RWPE2 (cell line): ENCODE measurements around the gene SERPINA9.
A peak's percentile ranks its signal among the peaks of the same experiment; 100 is the strongest.

Experiments
- ATAC-seq: fragments of 200-7000 bp; cut with Tn5 transposase; 3 replicates; pipeline ENCODE4 v1.9.1; 2021; ENCODE audit warnings: low read depth
- DNase-seq: peaks from one replicate; pipeline ENCODE4 v3.0.0-alpha.2; 2020; ENCODE audit warnings: low spot score
- H3K27ac ChIP-seq: fragments of 450-650 bp; 2 replicates; pipeline ENCODE4 v1.5.1; 2017; ENCODE audit warnings: mild to moderate bottlenecking; ENCODE audit not compliant: poor library complexity, severe bottlenecking
- H3K27me3 ChIP-seq: fragments of 250-450 bp; sonication (Bioruptor Pico); 2 replicates; pipeline ENCODE4 v1.5.1; 2021; ENCODE audit warnings: mild to moderate bottlenecking, moderate library complexity; ENCODE audit not compliant: insufficient read depth, poor library complexity, severe bottlenecking
- H3K36me3 ChIP-seq: fragments of 250-450 bp; sonication (Bioruptor Pico); 2 replicates; pipeline ENCODE4 v1.5.1; 2020; ENCODE audit warnings: low read depth, mild to moderate bottlenecking, moderate library complexity
- H3K4me1 ChIP-seq: fragments of 250-450 bp; sonication (Bioruptor Pico); 2 replicates; pipeline ENCODE4 v1.5.1; 2021; ENCODE audit warnings: mild to moderate bottlenecking, moderate library complexity; ENCODE audit not compliant: insufficient read depth, poor library complexity, severe bottlenecking
- H3K4me3 ChIP-seq: fragments of 250-450 bp; sonication (Bioruptor Pico); 2 replicates; pipeline ENCODE4 v1.5.1; 2021; ENCODE audit warnings: mild to moderate bottlenecking, moderate library complexity; ENCODE audit not compliant: severe bottlenecking
- H3K9me3 ChIP-seq: fragments of 250-450 bp; sonication (Bioruptor Pico); 2 replicates; pipeline ENCODE4 v1.5.1; 2021; ENCODE audit warnings: mild to moderate bottlenecking, moderate library complexity; ENCODE audit not compliant: severe bottlenecking
- CTCF ChIP-seq: fragments of 450-650 bp; IDR thresholded peaks from one replicate; pipeline ENCODE4 v1.5.1; 2017; ENCODE audit warnings: mild to moderate bottlenecking, moderate library complexity; ENCODE audit not compliant: poor library complexity, severe bottlenecking

SERPINA9 gene, protein sequence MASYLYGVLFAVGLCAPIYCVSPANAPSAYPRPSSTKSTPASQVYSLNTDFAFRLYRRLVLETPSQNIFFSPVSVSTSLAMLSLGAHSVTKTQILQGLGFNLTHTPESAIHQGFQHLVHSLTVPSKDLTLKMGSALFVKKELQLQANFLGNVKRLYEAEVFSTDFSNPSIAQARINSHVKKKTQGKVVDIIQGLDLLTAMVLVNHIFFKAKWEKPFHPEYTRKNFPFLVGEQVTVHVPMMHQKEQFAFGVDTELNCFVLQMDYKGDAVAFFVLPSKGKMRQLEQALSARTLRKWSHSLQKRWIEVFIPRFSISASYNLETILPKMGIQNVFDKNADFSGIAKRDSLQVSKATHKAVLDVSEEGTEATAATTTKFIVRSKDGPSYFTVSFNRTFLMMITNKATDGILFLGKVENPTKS

GRCh38 chr14:94476023-94476422, at the start of gene SERPINA9:
Gene SERPINA9, minus strand, starts transcription at chr14:94476197. Its CDS starts 6,357 bp downstream, at chr14:94469840.
- no peaks in the 10 kb centered on the region for H3K36me3 ChIP-seq
- H3K9me3 ChIP-seq: peaks cover 8% of the 10 kb centered on the region
- no peaks in the 10 kb centered on the region for H3K27me3 ChIP-seq
- DNase-seq (peak; percentile 25), ATAC-seq (no peak)
- no peak within 1 kb of the TSS for H3K4me3 ChIP-seq
- no peaks in the 10 kb centered on the region for H3K4me1 ChIP-seq
- H3K27ac ChIP-seq: no peak within 1 kb of the TSS
- TF ChIP-seq CTCF: no peak

- H3K4me1 ChIP-seq: no peaks in the 10 kb centered on the region
Observed at GRCh38 chr14:94524093-94524492, 48.1 kb upstream of the SERPINA9 start.

GRCh38 chr14:94523265-94523664, 47.3 kb upstream of the SERPINA9 start:
- Histone ChIP-seq H3K4me3 (no peak overlapping the region), H3K27me3 (peaks cover 7% of the 10 kb centered on the region), H3K36me3 (no peaks in the 10 kb centered on the region), H3K4me1 (no peaks in the 10 kb centered on the region), H3K27ac (no peak overlapping the region), H3K9me3 (peaks cover 4% of the 10 kb centered on the region)
- no peak for DNase-seq
- no peak for ATAC-seq
- no peak for TF ChIP-seq CTCF

More at GRCh38 chr14:94524093-94524492, 48.1 kb upstream of the SERPINA9 start:
- H3K36me3 ChIP-seq: no peaks in the 10 kb centered on the region
- no peak overlapping the region for H3K27ac ChIP-seq
- H3K27me3 ChIP-seq: peaks cover 7% of the 10 kb centered on the region
- no peak for ATAC-seq
- H3K9me3 ChIP-seq: peaks cover 4% of the 10 kb centered on the region
- no peak for DNase-seq
- TF ChIP-seq CTCF: no peak
- H3K4me3 ChIP-seq: no peak overlapping the region

- Histone ChIP-seq H3K27ac (no peak overlapping the region), H3K9me3 (peaks cover 4% of the 10 kb centered on the region), H3K36me3 (no peaks in the 10 kb centered on the region), H3K27me3 (peaks cover 7% of the 10 kb centered on the region), H3K4me3 (no peak overlapping the region), H3K4me1 (no peaks in the 10 kb centered on the region)
- ATAC-seq (no peak), DNase-seq (no peak)
- no peak for TF ChIP-seq CTCF
Observed at GRCh38 chr14:94522115-94522724, 46.2 kb upstream of the SERPINA9 start.
